Esophagus squamous epithelium (tissue), 5 donors: ENCODE data around the gene ESPL1. TPM values are rescaled to one million over a fixed set of nuclear protein-coding genes. Genes with fewer than 3 reads are reported as not detected.
A peak's percentile ranks its signal among the peaks of the same experiment; 100 is the strongest.

Experiments
- DNase-seq: peaks from one replicate; lab custom pipeline; 2025; lab: John Stamatoyannopoulos, UW
- H3K27ac ChIP-seq, 4 donors: fragments of 200-600 bp; sonication (generic); one replicate each; pipeline ENCODE4 v1.5.1; 2016 to 2019; ENCODE audit warnings: mild to moderate bottlenecking in 1 of 4
- H3K27me3 ChIP-seq, 4 donors: fragments of 200-600 bp; sonication (generic); 1 replicate in 3 of 4; 2 replicates in 1 of 4; pipeline versions ENCODE4 v1.5.1 to v1.6.0; 2017 to 2021; ENCODE audit warnings: antibody characterized with exemption in 1 of 4
- H3K36me3 ChIP-seq, 3 donors: fragments of 200-600 bp; sonication (generic); one replicate each; pipeline ENCODE4 v1.5.1; 2016 to 2019
- H3K4me1 ChIP-seq, 3 donors: fragments of 200-600 bp; sonication (generic); one replicate each; pipeline ENCODE4 v1.5.1; 2017 to 2019
- H3K4me3 ChIP-seq, 4 donors: fragments of 200-600 bp; sonication (generic); 1 replicate in 3 of 4; 2 replicates in 1 of 4; pipeline ENCODE4 v1.5.1; 2016 to 2019; ENCODE audit warnings: mild to moderate bottlenecking in 2 of 4, moderate library complexity in 1 of 4
- H3K9me3 ChIP-seq, 3 donors: fragments of 200-600 bp; sonication (generic); one replicate each; pipeline ENCODE4 v1.5.1; 2016 to 2019
- CTCF ChIP-seq, 6 experiments: fragments of 450-650 bp in 4 of 6; fragments of 200-600 bp in 2 of 6; sonication (generic) in 2 of 6; IDR thresholded peaks; one replicate each; pipeline ENCODE4 v1.5.1; 2016 to 2019; ENCODE audit warnings: antibody characterized with exemption in 6 of 6, mild to moderate bottlenecking in 4 of 6, moderate library complexity in 4 of 6
- POLR2A ChIP-seq, 4 donors: fragments of 450-650 bp; IDR thresholded peaks; one replicate each; pipeline ENCODE4 v1.6.1; 2017; ENCODE audit warnings: antibody characterized with exemption in 4 of 4, mild to moderate bottlenecking in 4 of 4, moderate library complexity in 3 of 4
- WGBS, 2 donors: methylation state at CpG; one replicate each; pipeline ENCODE4 v1.1.5; 2018; 5-methylcytosine and 5-hydroxymethylcytosine counted together
- intact Hi-C: fragments of 100-400 bp; cut with DNase I; formaldehyde crosslinking; loops from one replicate; pipeline ENCODE4 v1.15.0; 2022
- total RNA-seq, 4 donors: library from RNA; depleted of rRNA; stranded (reverse); fragments of >200 nt; gene quantifications; one replicate each; pipeline ENCODE4 v1.1.0, GENCODE V29; 2016
- donor health status: DM: yes; HTN: yes; CAD: no.

Gene ESPL1
- total RNA-seq, 4 donors from 2014 or later, result 32.2 to 85.6 (median 48.0) TPM

GRCh38 chr12:53226815-53227214 lies 41.3 kb upstream of the ESPL1 start:
- TF ChIP-seq POLR2A (IDR thresholded peaks at IDR 0.05) (no peak), CTCF (IDR thresholded peaks at IDR 0.05) (no peak)

GRCh38 chr12:53227341-53227740 lies 40.8 kb upstream of the ESPL1 start:
- intact Hi-C loops, result no loop called here
- no peak for DNase-seq
- Histone ChIP-seq H3K27ac (peak overlapping the region; percentile 95 to 100 (median 98)), H3K36me3 (peaks cover 0 to 42% (median 11%) of the 10 kb centered on the region in 3 donors), H3K4me1 (peaks cover 58 to 99% (median 74%) of the 10 kb centered on the region in 3 donors), H3K9me3 (no peaks in the 10 kb centered on the region), H3K27me3 (no peaks in the 10 kb centered on the region), H3K4me3 (no peak overlapping the region)
- TF ChIP-seq POLR2A (IDR thresholded peaks at IDR 0.05) (no peak), CTCF (IDR thresholded peaks at IDR 0.05) (no peak)
- 100% methylated on average over 1 of the region's 11 CpGs; no CpG with 5 or more reads in 1 of the 2 donors for WGBS, 2 donors

More at GRCh38 chr12:53226815-53227214, 41.3 kb upstream of the ESPL1 start:
- DNase-seq, result no peak
- 70 to 76% methylated on average over 2 to 4 of the region's 4 CpGs for WGBS, 2 donors
- Histone ChIP-seq H3K36me3 (peaks cover 0 to 42% (median 11%) of the 10 kb centered on the region in 3 donors), H3K4me1 (peaks cover 61 to 100% (median 80%) of the 10 kb centered on the region in 3 donors), H3K4me3 (no peak overlapping the region), H3K27ac (peak overlapping the region; percentile 95 to 100 (median 98)), H3K27me3 (no peaks in the 10 kb centered on the region), H3K9me3 (no peaks in the 10 kb centered on the region)
- intact Hi-C loops, result no loop called here

- H3K9me3 ChIP-seq, result no peaks in the 10 kb centered on the region
- WGBS, 2 donors, result 63% methylated on average over 1 of the region's 1 CpG; no CpG with 5 or more reads in 1 of the 2 donors
- peaks cover 58 to 99% (median 74%) of the 10 kb centered on the region in 3 donors for H3K4me1 ChIP-seq
- no peaks in the 10 kb centered on the region for H3K27me3 ChIP-seq
- no peak overlapping the region for H3K4me3 ChIP-seq
- peak overlapping the region; percentile 95 to 100 (median 98) for H3K27ac ChIP-seq
- H3K36me3 ChIP-seq, result peaks cover 0 to 42% (median 11%) of the 10 kb centered on the region in 3 donors
- TF ChIP-seq POLR2A (IDR thresholded peaks at IDR 0.05), result no peak
- no peak for TF ChIP-seq CTCF (IDR thresholded peaks at IDR 0.05)
- intact Hi-C loops, result no loop called here
- DNase-seq, result no peak
These were observed 40.3 kb upstream of the ESPL1 start for GRCh38 chr12:53227836-53228235.

- Histone ChIP-seq H3K4me1 (peaks cover 56 to 99% (median 74%) of the 10 kb centered on the region in 3 donors), H3K27me3 (no peaks in the 10 kb centered on the region), H3K27ac (peak overlapping the region; percentile 95 to 100 (median 98)), H3K36me3 (peaks cover 0 to 42% (median 11%) of the 10 kb centered on the region in 3 donors), H3K9me3 (no peaks in the 10 kb centered on the region), H3K4me3 (peak overlapping the region; percentile 76 to 90 (median 78))
- DNase-seq, result no peak
- 65 to 83% methylated on average over 2 of the region's 2 CpGs for WGBS, 2 donors
- intact Hi-C loops, result no loop called here
- TF ChIP-seq POLR2A (IDR thresholded peaks at IDR 0.05) (no peak), CTCF (IDR thresholded peaks at IDR 0.05) (no peak)
These were observed 38.6 kb upstream of the ESPL1 start for GRCh38 chr12:53229454-53229853.

GRCh38 chr12:53230108-53230845 lies 37.8 kb upstream of the ESPL1 start:
- TF ChIP-seq POLR2A (IDR thresholded peaks at IDR 0.05), result peak in 1 of 4 donors; percentile 15
- TF ChIP-seq CTCF (IDR thresholded peaks at IDR 0.05), result no peak
- Histone ChIP-seq H3K4me1 (peaks cover 51 to 99% (median 74%) of the 10 kb centered on the region in 3 donors), H3K9me3 (no peaks in the 10 kb centered on the region), H3K4me3 (peak overlapping the region; percentile 76 to 90 (median 78)), H3K27ac (peak overlapping the region; percentile 95 to 100 (median 98)), H3K36me3 (peaks cover 0 to 39% (median 11%) of the 10 kb centered on the region in 3 donors), H3K27me3 (no peaks in the 10 kb centered on the region)
- intact Hi-C loops, result no loop called here
- 36 to 38% methylated on average over 7 of the region's 10 CpGs for WGBS, 2 donors
- no peak for DNase-seq
